ENCODE data around the gene CLDN3. TPM values are rescaled to one million over a fixed set of nuclear protein-coding genes. Genes with fewer than 3 reads are reported as not detected.

The CLDN3 gene
- total and polyA plus RNA-seq, 9 of the 15 experiments (the other 6 are each of a cell fraction or from before 2014, with no cell fraction given) = 0.29 TPM; not detected in 8

DNA sequence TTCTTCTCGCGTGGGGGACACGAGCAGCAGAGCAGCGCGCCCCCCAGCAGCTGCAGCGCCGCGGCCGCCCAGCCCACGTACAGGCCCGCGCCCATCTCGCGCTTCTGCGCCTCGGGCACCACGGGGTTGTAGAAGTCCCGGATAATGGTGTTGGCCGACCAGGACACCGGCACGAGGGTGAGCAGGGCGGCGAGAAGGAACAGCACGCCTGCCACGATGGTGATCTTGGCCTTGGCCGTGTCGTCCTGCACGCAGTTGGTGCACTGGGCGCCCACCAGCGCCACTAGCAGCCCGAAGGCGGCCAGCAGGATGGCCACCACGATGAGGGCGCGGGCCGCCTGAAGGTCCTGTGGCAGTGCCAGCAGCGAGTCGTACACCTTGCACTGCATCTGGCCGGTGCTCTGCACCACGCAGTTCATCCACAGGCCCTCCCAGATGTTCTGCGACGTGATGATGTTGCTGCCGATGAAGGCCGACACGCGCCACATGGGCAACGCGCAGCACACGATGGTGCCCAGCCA lies 529 bp downstream of the CLDN3 start:
- Histone ChIP-seq H4K20me1 (replicated peaks; ENCODE audit: control insufficient read depth, insufficient read depth, low read length) (no peaks in the 10 kb centered on the region), H3K9ac (ENCODE audit: insufficient read depth in 1 of 2, low read depth in 2 of 2, low read length in 2 of 2) (no peak overlapping the region), H3K9me3 (replicated peaks; ENCODE audit: control insufficient read depth, insufficient read depth, low read depth, low read length) (no peaks in the 10 kb centered on the region), H3K27me3 (ENCODE audit: control insufficient read depth in 2 of 2, insufficient read depth in 2 of 2, low read length in 2 of 2) (no peaks in the 10 kb centered on the region), H3K27ac (ENCODE audit: extremely low read depth, low read depth, low read length) (no peak overlapping the region), H3K9me1 (ENCODE audit: control insufficient read depth, insufficient read depth, low read length) (no peaks in the 10 kb centered on the region), H3K79me2 (ENCODE audit: control insufficient read depth, insufficient read depth, low read length) (no peaks in the 10 kb centered on the region), H2AFZ (ENCODE audit: low read depth, low read length) (no peak overlapping the region), H3K36me3 (ENCODE audit: control insufficient read depth, insufficient read depth, low read length) (no peaks in the 10 kb centered on the region), H3K4me2 (ENCODE audit: insufficient read depth, low read length) (no peak overlapping the region), H3K4me1 (replicated peaks in 1 of 2; ENCODE audit: control insufficient read depth in 2 of 2, insufficient read depth in 2 of 2, low read length in 2 of 2) (peaks cover 0 to 22% of the 10 kb centered on the region in 2 experiments; a peak in 3 of 5 replicates), H3K4me3 (no peak overlapping the region)
- TF ChIP-seq, protein P1, sequence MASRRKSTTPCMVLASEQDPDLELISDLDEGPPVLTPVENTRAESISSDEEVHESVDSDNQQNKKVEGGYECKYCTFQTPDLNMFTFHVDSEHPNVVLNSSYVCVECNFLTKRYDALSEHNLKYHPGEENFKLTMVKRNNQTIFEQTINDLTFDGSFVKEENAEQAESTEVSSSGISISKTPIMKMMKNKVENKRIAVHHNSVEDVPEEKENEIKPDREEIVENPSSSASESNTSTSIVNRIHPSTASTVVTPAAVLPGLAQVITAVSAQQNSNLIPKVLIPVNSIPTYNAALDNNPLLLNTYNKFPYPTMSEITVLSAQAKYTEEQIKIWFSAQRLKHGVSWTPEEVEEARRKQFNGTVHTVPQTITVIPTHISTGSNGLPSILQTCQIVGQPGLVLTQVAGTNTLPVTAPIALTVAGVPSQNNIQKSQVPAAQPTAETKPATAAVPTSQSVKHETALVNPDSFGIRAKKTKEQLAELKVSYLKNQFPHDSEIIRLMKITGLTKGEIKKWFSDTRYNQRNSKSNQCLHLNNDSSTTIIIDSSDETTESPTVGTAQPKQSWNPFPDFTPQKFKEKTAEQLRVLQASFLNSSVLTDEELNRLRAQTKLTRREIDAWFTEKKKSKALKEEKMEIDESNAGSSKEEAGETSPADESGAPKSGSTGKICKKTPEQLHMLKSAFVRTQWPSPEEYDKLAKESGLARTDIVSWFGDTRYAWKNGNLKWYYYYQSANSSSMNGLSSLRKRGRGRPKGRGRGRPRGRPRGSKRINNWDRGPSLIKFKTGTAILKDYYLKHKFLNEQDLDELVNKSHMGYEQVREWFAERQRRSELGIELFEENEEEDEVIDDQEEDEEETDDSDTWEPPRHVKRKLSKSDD (conservative IDR thresholded peaks at IDR 0.05; ENCODE audit: low read length) = no peak
- peak; percentile 38; the same call in 1 of the 2 replicates for TF ChIP-seq HNRNPL (IDR thresholded peaks at IDR 0.05; ENCODE audit: low read depth, low read length)
- TF ChIP-seq BDP1 (IDR thresholded peaks at IDR 0.05; ENCODE audit: insufficient read depth, insufficient read length) = no peak
- in situ Hi-C loops (cut with MboI) = no loop called here
- CTCF ChIA-PET (ENCODE audit: low intra/inter-chr PET ratio) = no interaction called here
- POLR2A ChIA-PET = no interaction called here
- FAIRE-seq = no peak
- DNase-seq (ENCODE audit: extremely low read depth in 1 of 4, low spot score in 3 of 4) = peak in 1 of 4 experiments; percentile 1
- intact Hi-C loops (cut with micrococcal nuclease) = no loop called here
- BruUV-seq (replicated peaks) = no TSS peak
- ATAC-seq = no peak
- WGBS (ENCODE audit: insufficient coverage, low coverage, missing lambda C conversion rate) = 82% methylated on average over 20 of the region's 49 CpGs
